Adrenal gland (tissue), 12 donors: ENCODE data around the gene LAMTOR5. TPM values are rescaled to one million over a fixed set of nuclear protein-coding genes. Genes with fewer than 3 reads are reported as not detected.
"Not testable (repeated sequence)": the region's sequence is repeated elsewhere in the genome, so short reads cannot be mapped to it uniquely, and the experiment has no call there.

Experiments
- DNase-seq, 7 donors: peaks; one replicate each; pipeline ENCODE4 v3.0.0-alpha.2; 2019 to 2020
- H3K27ac ChIP-seq, 5 donors: fragments of 200-600 bp; sonication (generic) in 4 of 5; 1 replicate in 3 of 5; 2 replicates in 2 of 5; pipeline versions ENCODE4 v1.5.1 to v1.8.0; 2016 to 2020; ENCODE audit warnings: mild to moderate bottlenecking in 1 of 5
- H3K27me3 ChIP-seq: fragments of 200-600 bp; 2 replicates; pipeline ENCODE4 v1.8.0; 2021
- H3K36me3 ChIP-seq, 2 donors: fragments of 200-600 bp; replicated peaks in 1 of 2; 1 replicate in 1 of 2; 2 replicates in 1 of 2; pipeline versions ENCODE4 v1.5.1 to v1.8.0; 2018 to 2022
- H3K4me1 ChIP-seq, 2 donors: fragments of 200-600 bp; replicated peaks in 1 of 2; 1 replicate in 1 of 2; 2 replicates in 1 of 2; pipeline versions ENCODE4 v1.5.1 to v1.8.0; 2018 to 2021
- H3K4me3 ChIP-seq, 4 donors: fragments of 200-600 bp; sonication (generic) in 3 of 4; one replicate each; pipeline ENCODE4 v1.5.1; 2016 to 2018
- H3K9me3 ChIP-seq, 3 donors: fragments of 200-600 bp; sonication (generic) in 1 of 3; replicated peaks in 1 of 3; 1 replicate in 2 of 3; 2 replicates in 1 of 3; pipeline versions ENCODE4 v1.5.1 to v1.8.0; 2016 to 2021
- POLR2A ChIP-seq, 2 donors: fragments of 450-650 bp; IDR thresholded peaks; one replicate each; pipeline ENCODE4 v1.6.1; 2017; ENCODE audit warnings: antibody characterized with exemption in 2 of 2, mild to moderate bottlenecking in 2 of 2, moderate library complexity in 1 of 2
- WGBS, 4 donors: extraction: QIAGEN DNeasy Blood & Tissue Kit in 2 of 4; methylation state at CpG; one replicate each; pipeline versions ENCODE4 v1.1.5 to v1.1.7; 2013 to 2017; 5-methylcytosine and 5-hydroxymethylcytosine counted together
- intact Hi-C, 2 donors: fragments of 100-400 bp; cut with DNase I; formaldehyde crosslinking; loops; one replicate each; pipeline versions ENCODE4 v1.14.1 to v1.15.0; 2022 to 2023
- polyA plus RNA-seq, 3 donors: library from polyadenylated mRNA; stranded (reverse); fragments of 200-250 nt in 2 of 3; fragments of 350-450 nt in 1 of 3; fragmentation: Illumina TruSeq in 1 of 3; extraction: RNeasy Lipid Tissue Mini Kit (QIAGEN cat#74804) in 1 of 3; gene quantifications; one replicate each; pipeline ENCODE4 v1.2.3, GENCODE V29; 2013 to 2014
- total RNA-seq, 9 donors: library from RNA; depleted of rRNA in 4 of 9; stranded (reverse); fragments of >200 nt in 4 of 9; fragments of 120-200 nt in 1 of 9; fragmentation: NEBNext Ultra II Directional in 1 of 9; extraction: Animal tissue kit (Norgen Biotek cat#: 25700) in 1 of 9; gene quantifications; one replicate each; pipeline versions ENCODE4 v1.1.0 to v1.2.4, GENCODE V29; 2013 to 2023
- TF ChIP-seq, protein P1 (sequence below), 6 experiments: fragments of 450-650 bp in 4 of 6; fragments of 200-600 bp in 2 of 6; sonication (generic) in 1 of 6; IDR thresholded peaks; 1 replicate in 5 of 6; 2 replicates in 1 of 6; pipeline versions ENCODE4 v1.5.1 to v1.8.0; 2016 to 2021; ENCODE audit warnings: antibody characterized with exemption in 6 of 6, mild to moderate bottlenecking in 2 of 6, moderate library complexity in 1 of 6
- donor health status: healthy with polysubstance abuse.
- donor health status: Bipolar disorder and iron deficiency.
- donor health status: DM: yes; HTN: yes; CAD: no.
- donor health status: DM: no; HTN: no; CAD: no.
- donor health status: DM: no; HTN: no; CAD: no.
- donor health status: DM: yes; HTN: yes; CAD: no.

Gene LAMTOR5
- total and polyA plus RNA-seq, 12 donors: 81.3 to 299 (median 141) TPM

DNA sequence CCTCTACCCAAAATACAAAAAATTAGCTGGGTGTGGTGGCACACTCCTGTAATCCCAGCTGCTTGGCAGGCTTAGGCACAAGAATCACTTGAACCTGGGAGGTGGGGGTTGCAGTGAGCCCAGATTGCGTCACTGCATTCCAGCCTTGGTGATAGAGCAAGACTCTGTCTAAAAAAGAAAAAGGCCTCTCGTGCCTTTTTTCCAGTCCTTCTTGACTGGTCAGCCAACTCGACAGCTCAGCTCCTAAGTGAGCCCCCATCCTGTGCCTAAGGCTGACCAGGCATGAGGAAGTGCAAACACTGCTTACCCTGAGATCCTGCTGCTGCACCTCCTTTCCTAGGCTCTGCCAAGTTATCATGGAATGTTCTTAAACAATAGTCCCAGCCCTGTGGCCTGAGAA lies 33.4 kb upstream of the LAMTOR5 start:
- Histone ChIP-seq H3K9me3 (no peaks in the 10 kb centered on the region), H3K4me3 (no peak overlapping the region), H3K27ac (peak overlapping the region in 1 of 5 donors; percentile 75), H3K36me3 (no peaks in the 10 kb centered on the region), H3K27me3 (no peaks in the 10 kb centered on the region), H3K4me1 (no peaks in the 10 kb centered on the region)
- intact Hi-C loops: no loop called here
- TF ChIP-seq, protein P1, sequence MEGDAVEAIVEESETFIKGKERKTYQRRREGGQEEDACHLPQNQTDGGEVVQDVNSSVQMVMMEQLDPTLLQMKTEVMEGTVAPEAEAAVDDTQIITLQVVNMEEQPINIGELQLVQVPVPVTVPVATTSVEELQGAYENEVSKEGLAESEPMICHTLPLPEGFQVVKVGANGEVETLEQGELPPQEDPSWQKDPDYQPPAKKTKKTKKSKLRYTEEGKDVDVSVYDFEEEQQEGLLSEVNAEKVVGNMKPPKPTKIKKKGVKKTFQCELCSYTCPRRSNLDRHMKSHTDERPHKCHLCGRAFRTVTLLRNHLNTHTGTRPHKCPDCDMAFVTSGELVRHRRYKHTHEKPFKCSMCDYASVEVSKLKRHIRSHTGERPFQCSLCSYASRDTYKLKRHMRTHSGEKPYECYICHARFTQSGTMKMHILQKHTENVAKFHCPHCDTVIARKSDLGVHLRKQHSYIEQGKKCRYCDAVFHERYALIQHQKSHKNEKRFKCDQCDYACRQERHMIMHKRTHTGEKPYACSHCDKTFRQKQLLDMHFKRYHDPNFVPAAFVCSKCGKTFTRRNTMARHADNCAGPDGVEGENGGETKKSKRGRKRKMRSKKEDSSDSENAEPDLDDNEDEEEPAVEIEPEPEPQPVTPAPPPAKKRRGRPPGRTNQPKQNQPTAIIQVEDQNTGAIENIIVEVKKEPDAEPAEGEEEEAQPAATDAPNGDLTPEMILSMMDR (IDR thresholded peaks at IDR 0.05): no peak
- no peak for TF ChIP-seq POLR2A (IDR thresholded peaks at IDR 0.05)
- peak; percentile 36 to 84 (median 70) for DNase-seq
- WGBS, 4 donors: 27 to 52% (median 48%) methylated on average over 1 to 3 of the region's 3 CpGs

DNA sequence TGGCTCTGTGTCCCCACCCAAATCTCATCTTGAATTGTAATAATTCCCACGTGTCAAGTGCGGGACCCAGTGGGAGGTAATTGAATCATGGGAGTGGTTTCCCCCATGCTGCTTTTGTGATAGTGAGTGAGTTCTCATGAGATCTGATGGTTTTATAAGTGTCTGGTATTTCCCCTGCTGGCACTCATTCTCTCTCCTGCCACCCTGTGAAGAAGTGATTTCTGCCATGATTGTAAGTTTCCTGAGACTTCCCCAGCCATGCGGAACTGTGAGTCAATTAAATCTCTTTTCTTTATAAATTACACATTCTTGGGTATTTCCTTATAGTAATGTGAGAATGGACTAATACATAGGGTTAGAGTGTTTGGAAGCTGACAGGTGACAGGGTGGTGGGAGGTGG lies 32.4 kb upstream of the LAMTOR5 start:
- H3K36me3 ChIP-seq, H3K27me3 ChIP-seq, intact Hi-C loops, H3K4me3 ChIP-seq, DNase-seq, H3K4me1 ChIP-seq, H3K9me3 ChIP-seq: not testable (repeated sequence)
- 91 to 99% (median 96%) methylated on average over 3 of the region's 3 CpGs for WGBS, 4 donors
- H3K27ac ChIP-seq: peak overlapping the region in 1 of 5 donors; percentile 20

DNA sequence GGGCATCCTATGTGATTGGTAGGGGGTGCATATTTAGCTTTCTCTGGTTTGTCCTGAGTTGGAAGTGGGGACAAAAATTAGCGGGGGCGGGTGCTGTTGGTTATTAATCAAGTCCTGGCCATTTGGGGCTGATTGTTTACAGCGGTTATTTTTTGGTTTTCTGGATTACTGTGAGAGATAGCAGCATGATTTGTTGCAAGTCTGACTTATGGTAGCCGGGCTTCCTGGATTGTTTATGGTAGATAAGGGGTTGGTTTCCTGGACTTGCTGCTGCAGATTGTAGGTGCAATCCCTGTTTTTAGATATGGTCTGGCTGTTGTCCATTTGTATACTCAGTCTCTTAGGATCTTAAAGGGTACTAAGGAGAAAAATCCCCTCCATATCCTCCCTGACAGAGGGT lies 31.4 kb upstream of the LAMTOR5 start:
- Histone ChIP-seq H3K4me3 (no peak overlapping the region), H3K27me3 (no peaks in the 10 kb centered on the region), H3K4me1 (peaks cover 4 to 9% of the 10 kb centered on the region in 2 donors), H3K36me3 (no peaks in the 10 kb centered on the region), H3K27ac (no peak overlapping the region), H3K9me3 (no peaks in the 10 kb centered on the region)
- intact Hi-C loops: no loop called here
- no peak for DNase-seq
- WGBS, 4 donors: 65 to 77% (median 73%) methylated on average over 4 of the region's 4 CpGs
- TF ChIP-seq, protein P1 (IDR thresholded peaks at IDR 0.05): no peak

DNA sequence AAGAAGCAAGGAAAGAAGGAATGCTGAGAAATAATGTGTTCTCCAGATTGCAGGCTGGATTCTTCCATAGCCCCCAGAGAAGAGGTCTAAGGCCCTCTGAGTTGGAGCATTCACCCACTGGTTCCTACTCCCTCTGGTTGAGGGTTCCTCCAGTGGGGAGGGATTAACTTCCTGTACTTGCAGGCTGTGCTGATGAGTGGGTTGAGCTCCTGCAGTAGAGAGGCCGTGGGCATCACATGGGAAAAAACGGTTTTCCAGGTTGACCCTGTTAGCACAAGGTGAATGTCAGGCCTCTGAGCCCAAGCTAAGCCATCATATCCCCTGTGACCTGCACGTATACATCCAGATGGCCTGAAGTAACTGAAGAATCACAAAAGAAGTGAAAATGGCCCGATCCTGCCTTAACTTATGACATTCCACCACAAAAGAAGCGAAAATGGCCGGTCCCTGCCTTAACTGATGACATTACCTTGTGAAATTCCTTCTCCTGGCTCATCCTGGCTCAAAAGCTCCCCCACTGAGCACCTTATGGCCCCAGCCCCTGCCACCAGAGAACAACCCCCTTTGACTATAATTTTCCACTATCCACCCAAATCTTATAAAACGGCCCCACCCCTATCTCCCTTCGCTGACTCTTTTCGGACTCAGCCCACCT lies 30.3 kb upstream of the LAMTOR5 start:
- intact Hi-C loops, H3K27me3 ChIP-seq, H3K9me3 ChIP-seq, H3K36me3 ChIP-seq, H3K27ac ChIP-seq, H3K4me3 ChIP-seq, DNase-seq: not testable (repeated sequence)
- H3K4me1 ChIP-seq: peaks cover 4 to 18% of the 10 kb centered on the region in 2 donors
- WGBS, 4 donors: 79 to 86% (median 81%) methylated on average over 9 of the region's 9 CpGs

DNA sequence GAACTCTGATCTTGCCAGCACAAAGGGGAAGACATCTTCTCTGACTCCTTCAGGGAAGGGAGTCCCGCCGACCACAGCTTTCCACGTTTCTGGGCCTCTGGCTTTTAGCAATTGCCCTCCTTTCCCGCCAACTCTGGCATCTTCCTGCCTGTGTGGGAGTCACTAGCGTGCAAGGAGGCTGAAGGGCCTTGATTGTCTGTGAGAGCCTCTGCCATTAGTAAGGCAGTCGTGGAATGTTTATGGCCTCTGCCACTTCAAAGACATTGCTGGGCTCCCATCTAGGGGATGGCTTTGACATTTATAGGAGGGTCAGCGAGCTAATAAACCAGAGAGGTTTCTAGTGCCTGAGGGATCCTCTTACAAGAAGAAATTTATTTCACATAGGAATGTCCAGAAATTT lies 29.1 kb upstream of the LAMTOR5 start:
- WGBS, 4 donors: 60 to 73% (median 69%) methylated on average over 7 of the region's 7 CpGs
- intact Hi-C loops: no loop called here
- H3K27ac ChIP-seq: no peak overlapping the region
- no peak overlapping the region for H3K4me3 ChIP-seq
- no peaks in the 10 kb centered on the region for H3K27me3 ChIP-seq
- H3K4me1 ChIP-seq: peaks cover 4 to 18% of the 10 kb centered on the region in 2 donors
- TF ChIP-seq, protein P1 (IDR thresholded peaks at IDR 0.05): no peak
- no peak for TF ChIP-seq POLR2A (IDR thresholded peaks at IDR 0.05)
- H3K9me3 ChIP-seq: no peaks in the 10 kb centered on the region
- no peaks in the 10 kb centered on the region for H3K36me3 ChIP-seq
- DNase-seq: peak in 1 of 7 donors; percentile 31
